Sigmoid colon (tissue), 7 donors: ENCODE results near the gene HSPB7. TPM values are rescaled to one million over a fixed set of nuclear protein-coding genes. Genes with fewer than 3 reads are reported as not detected.
"Not testable (repeated sequence)": the region's sequence is repeated elsewhere in the genome, so short reads cannot be mapped to it uniquely, and the experiment has no call there.

Experiments used
- DNase-seq: peaks from one replicate; pipeline ENCODE4 v3.0.0-alpha.2; 2019
- H3K27ac ChIP-seq, 4 donors: fragments of 200-600 bp; sonication (generic); one replicate each; pipeline ENCODE4 v1.5.1; 2016 to 2019; ENCODE audit warnings: mild to moderate bottlenecking in 1 of 4
- H3K27me3 ChIP-seq, 3 donors: fragments of 200-600 bp; sonication (generic); one replicate each; pipeline ENCODE4 v1.5.1; 2019; ENCODE audit warnings: mild to moderate bottlenecking in 1 of 3
- H3K36me3 ChIP-seq, 4 donors: fragments of 200-600 bp; sonication (generic); one replicate each; pipeline ENCODE4 v1.5.1; 2016 to 2019
- H3K4me1 ChIP-seq, 4 donors: fragments of 200-600 bp; sonication (generic); one replicate each; pipeline ENCODE4 v1.5.1; 2017 to 2019
- H3K4me3 ChIP-seq, 4 donors: fragments of 200-600 bp; sonication (generic); one replicate each; pipeline ENCODE4 v1.5.1; 2017 to 2019; ENCODE audit warnings: mild to moderate bottlenecking in 2 of 4, moderate library complexity in 1 of 4
- H3K9me3 ChIP-seq, 4 donors: fragments of 200-600 bp in 3 of 4; sonication (generic) in 3 of 4; one replicate each; pipeline versions ENCODE4 v1.5.1 to v1.6.1; 2013 to 2019
- CTCF ChIP-seq, 4 experiments: fragments of 450-650 bp in 3 of 4; fragments of 200-600 bp in 1 of 4; IDR thresholded peaks; one replicate each; pipeline ENCODE4 v1.5.1; 2016 to 2019; ENCODE audit warnings: antibody characterized with exemption in 4 of 4, mild to moderate bottlenecking in 3 of 4, moderate library complexity in 2 of 4
- EP300 ChIP-seq, 4 donors: sonication (generic); formaldehyde crosslinking; IDR thresholded peaks; one replicate each; pipeline ENCODE4 v1.6.1; 2017; ENCODE audit warnings: antibody characterized with exemption in 4 of 4
- POLR2A ChIP-seq, 2 donors: fragments of 450-650 bp; IDR thresholded peaks; one replicate each; pipeline ENCODE4 v1.6.1; 2016; ENCODE audit warnings: antibody characterized with exemption in 2 of 2, mild to moderate bottlenecking in 2 of 2, moderate library complexity in 2 of 2
- POLR2AphosphoS5 ChIP-seq, 4 donors: sonication (generic); formaldehyde crosslinking; IDR thresholded peaks; one replicate each; pipeline ENCODE4 v1.6.1; 2017; ENCODE audit warnings: antibody characterized with exemption in 4 of 4
- WGBS, 2 donors: extraction: QIAGEN DNeasy Blood & Tissue Kit; methylation state at CpG; one replicate each; pipeline ENCODE4 v1.1.7; 2013; 5-methylcytosine and 5-hydroxymethylcytosine counted together
- intact Hi-C: fragments of 100-400 bp; cut with DNase I; formaldehyde crosslinking; loops from one replicate; pipeline ENCODE4 v1.15.1; 2023
- polyA plus RNA-seq, 3 donors: library from polyadenylated mRNA; stranded (reverse); fragments of 200-250 nt; gene quantifications; one replicate each; pipeline ENCODE4 v1.2.3, GENCODE V29; 2013
- total RNA-seq, 4 donors: library from RNA; depleted of rRNA; stranded (reverse); fragments of >200 nt; gene quantifications; one replicate each; pipeline ENCODE4 v1.1.0, GENCODE V29; 2016
- donor health status: healthy with polysubstance abuse.
- donor health status: Bipolar disorder and iron deficiency.
- donor health status: healthy.

HSPB7 gene
- total and polyA plus RNA-seq, 7 donors = 6.7 to 224 (median 44.4) TPM

GRCh38 chr1:16061266-16061665 is 43.4 kb upstream of the HSPB7 start:
- no peaks in the 10 kb centered on the region for H3K4me1 ChIP-seq
- H3K27me3 ChIP-seq = no peaks in the 10 kb centered on the region
- H3K4me3 ChIP-seq = no peak overlapping the region
- TF ChIP-seq POLR2A (IDR thresholded peaks at IDR 0.05) (no peak), EP300 (IDR thresholded peaks at IDR 0.05) (no peak), CTCF (IDR thresholded peaks at IDR 0.05) (no peak), POLR2AphosphoS5 (IDR thresholded peaks at IDR 0.05) (no peak)
- no peak for DNase-seq
- H3K9me3 ChIP-seq = no peaks in the 10 kb centered on the region
- H3K27ac ChIP-seq = no peak overlapping the region
- 45 to 81% methylated on average over 3 of the region's 3 CpGs for WGBS, 2 donors
- no peaks in the 10 kb centered on the region for H3K36me3 ChIP-seq
- intact Hi-C loops = no loop called here

GRCh38 chr1:16058394-16059120 is 40.7 kb upstream of the HSPB7 start:
- WGBS, 2 donors = 66 to 80% methylated on average over 15 to 17 of the region's 20 CpGs
- intact Hi-C loops = loop anchor here (5.0 kb wide), 1 partner anchor 266 kb away; no protein-coding TSS in a partner anchor
- not testable (repeated sequence) for H3K9me3 ChIP-seq, H3K27me3 ChIP-seq, H3K36me3 ChIP-seq, H3K4me3 ChIP-seq, DNase-seq, H3K4me1 ChIP-seq, H3K27ac ChIP-seq

GRCh38 chr1:16057314-16057915 is 39.6 kb upstream of the HSPB7 start:
- H3K9me3 ChIP-seq = not testable (repeated sequence)
- intact Hi-C loops = loop anchor here (1.0 to 5.0 kb wide), 2 partner anchors 24 to 265 kb away; no protein-coding TSS in a partner anchor
- 74 to 75% methylated on average over 7 of the region's 7 CpGs for WGBS, 2 donors

GRCh38 chr1:16056521-16056912 is 38.7 kb upstream of the HSPB7 start:
- WGBS, 2 donors = 45 to 60% methylated on average over 4 of the region's 4 CpGs
- H3K4me3 ChIP-seq, DNase-seq, H3K4me1 ChIP-seq, H3K27ac ChIP-seq, H3K36me3 ChIP-seq, H3K9me3 ChIP-seq, H3K27me3 ChIP-seq: not testable (repeated sequence)
- intact Hi-C loops = loop anchor here (5.0 kb wide), 1 partner anchor 264 kb away; no protein-coding TSS in a partner anchor

More at GRCh38 chr1:16057314-16057915, 39.6 kb upstream of the HSPB7 start:
- not testable (repeated sequence) for H3K4me1 ChIP-seq, H3K27me3 ChIP-seq, H3K4me3 ChIP-seq, DNase-seq, H3K36me3 ChIP-seq, H3K27ac ChIP-seq

GRCh38 chr1:16055613-16056520 is 38.0 kb upstream of the HSPB7 start:
- H3K36me3 ChIP-seq = no peaks in the 10 kb centered on the region
- no peaks in the 10 kb centered on the region for H3K9me3 ChIP-seq
- TF ChIP-seq CTCF (IDR thresholded peaks at IDR 0.05) (peak; percentile 92 to 98 (median 95)), POLR2AphosphoS5 (IDR thresholded peaks at IDR 0.05) (no peak)
- WGBS, 2 donors = 23 to 35% methylated on average over 18 of the region's 18 CpGs
- H3K27me3 ChIP-seq = no peaks in the 10 kb centered on the region
- H3K4me3 ChIP-seq = no peak overlapping the region
- H3K4me1 ChIP-seq = no peaks in the 10 kb centered on the region
- no peak overlapping the region for H3K27ac ChIP-seq
- intact Hi-C loops = loop anchor here (1.0 to 5.0 kb wide), 2 partner anchors 47 to 264 kb away; no protein-coding TSS in a partner anchor
- peak; percentile 89 for DNase-seq
